HuH-7 (cell line): ENCODE data around the gene CASR.
"Not testable (repeated sequence)": the region's sequence is repeated elsewhere in the genome, so short reads cannot be mapped to it uniquely, and the experiment has no call there.

Experiments used
- DNase-seq: peaks from one replicate; pipeline ENCODE4 v3.0.0; 2011; ENCODE audit warnings: low spot score

CASR gene

GRCh38 chr3:122183521-122183892, at the start of gene CASR:
CASR (plus strand) TSS chr3:122183668; CDS start chr3:122254190, 70,522 bp downstream.
- no peak for DNase-seq

GRCh38 chr3:122146466-122146865, 37.0 kb upstream of the CASR start:
- no peak for DNase-seq

- DNase-seq, result no peak
These were observed 34.4 kb upstream of the CASR start for GRCh38 chr3:122148941-122149627.

- DNase-seq, result no peak
These were observed 32.0 kb upstream of the CASR start for GRCh38 chr3:122151480-122151879.

- DNase-seq, result not testable (repeated sequence)
These were observed 18.5 kb upstream of the CASR start for GRCh38 chr3:122164983-122165382.

GRCh38 chr3:122167630-122168029, 15.8 kb upstream of the CASR start:
- DNase-seq, result no peak

GRCh38 chr3:122168044-122168443, 15.4 kb upstream of the CASR start:
- DNase-seq, result no peak

GRCh38 chr3:122169911-122170310, 13.6 kb upstream of the CASR start:
- DNase-seq, result no peak

- not testable (repeated sequence) for DNase-seq
These were observed 12.1 kb upstream of the CASR start for GRCh38 chr3:122171361-122171760.

GRCh38 chr3:122178711-122179110, 4.8 kb upstream of the CASR start:
- DNase-seq, result no peak

GRCh38 chr3:122183893-122184590, 574 bp downstream of the CASR start:
- no peak for DNase-seq

- no peak for DNase-seq
These were observed 1.1 kb downstream of the CASR start for GRCh38 chr3:122184591-122184929.

- DNase-seq, result no peak
These were observed 2.9 kb downstream of the CASR start for GRCh38 chr3:122186372-122186771.

GRCh38 chr3:122188737-122189136, 5.3 kb downstream of the CASR start:
- DNase-seq, result no peak

- DNase-seq, result no peak
These were observed 5.9 kb downstream of the CASR start for GRCh38 chr3:122189357-122189756.

- no peak for DNase-seq
These were observed 7.1 kb downstream of the CASR start for GRCh38 chr3:122190525-122190924.

- no peak for DNase-seq
These were observed 15.5 kb downstream of the CASR start for GRCh38 chr3:122198966-122199365.

GRCh38 chr3:122199552-122199951, 16.1 kb downstream of the CASR start:
- DNase-seq, result no peak

- DNase-seq, result no peak
These were observed 17.2 kb downstream of the CASR start for GRCh38 chr3:122200661-122201060.

- DNase-seq, result not testable (repeated sequence)
These were observed 18.0 kb downstream of the CASR start for GRCh38 chr3:122201476-122201875.

- no peak for DNase-seq
These were observed 25.1 kb downstream of the CASR start for GRCh38 chr3:122208579-122208978.

GRCh38 chr3:122213650-122214049, 30.2 kb downstream of the CASR start:
- no peak for DNase-seq

GRCh38 chr3:122214711-122215110, 31.2 kb downstream of the CASR start:
- no peak for DNase-seq
